GM19193 (cell line): ENCODE results near the gene LAMA4.

ENCODE experiments used
- POLR2A ChIP-seq: IDR thresholded peaks from 4 replicates; pipeline ENCODE4 v1.6.1; 2011; ENCODE audit not compliant: insufficient read depth, insufficient read length; ENCODE audit errors: extremely low read depth

LAMA4 gene

GRCh38 chr6:112286500-112287144 is 32.3 kb upstream of the LAMA4 start:
- no peak for TF ChIP-seq POLR2A

GRCh38 chr6:112286010-112286409 is 31.6 kb upstream of the LAMA4 start:
- TF ChIP-seq POLR2A = no peak

DNA sequence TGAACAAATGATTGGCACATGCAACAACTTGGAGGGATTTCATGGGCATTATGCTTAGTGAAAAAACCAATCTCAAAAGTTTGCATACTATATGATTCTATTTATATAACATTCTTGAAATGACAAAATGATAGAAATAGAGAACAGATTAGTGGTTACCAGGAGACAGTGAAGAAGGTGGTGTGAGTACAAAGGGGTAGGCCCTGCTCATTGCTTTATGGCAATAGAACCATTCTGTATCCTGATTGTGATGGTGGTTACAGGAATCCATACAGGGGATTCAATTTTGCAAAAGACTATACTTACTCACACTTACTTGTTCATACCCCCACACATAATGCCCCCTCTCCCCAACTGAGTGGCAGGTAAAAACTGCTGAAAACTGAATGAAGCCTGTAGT is 30.2 kb upstream of the LAMA4 start:
- no peak for TF ChIP-seq POLR2A

- TF ChIP-seq POLR2A = no peak
Observed at GRCh38 chr6:112283621-112284020, 29.3 kb upstream of the LAMA4 start.

DNA sequence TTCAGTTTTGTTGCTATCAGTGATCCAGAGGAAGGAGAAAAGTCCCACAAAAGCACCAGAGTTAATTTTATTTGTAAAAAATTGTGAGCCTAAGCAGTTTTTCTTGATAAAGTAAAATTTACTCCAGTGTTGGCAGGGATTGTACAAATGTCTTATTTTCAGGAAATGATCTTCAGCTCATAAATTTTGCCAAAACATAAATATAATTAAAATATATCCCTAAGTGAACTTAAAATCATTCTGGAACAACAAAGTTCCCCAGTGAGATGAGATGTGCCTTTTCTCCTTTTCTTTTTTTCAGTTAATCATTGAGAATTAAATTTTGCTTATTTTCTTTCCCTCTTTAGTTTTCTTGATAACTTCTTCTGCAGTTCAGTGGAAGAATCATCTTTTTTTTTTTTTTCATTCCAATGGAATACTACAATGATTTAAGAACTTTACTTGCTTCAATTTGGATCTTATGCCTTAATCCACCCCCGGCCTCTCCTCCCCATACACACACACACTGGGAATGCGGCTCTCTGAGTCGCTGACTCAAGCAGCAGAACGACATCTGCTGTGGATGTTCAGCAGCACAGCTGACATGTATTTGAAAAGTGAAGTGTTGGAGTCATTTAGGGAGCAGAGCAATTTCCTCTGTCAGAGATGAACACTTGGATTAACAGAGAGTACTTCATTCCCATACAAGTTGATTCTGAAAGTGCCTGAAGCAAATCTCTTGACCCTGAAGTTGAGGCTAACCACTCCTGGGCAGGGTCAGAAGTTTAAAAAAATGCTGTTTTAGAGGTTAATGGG is 27.7 kb upstream of the LAMA4 start:
- no peak for TF ChIP-seq POLR2A

DNA sequence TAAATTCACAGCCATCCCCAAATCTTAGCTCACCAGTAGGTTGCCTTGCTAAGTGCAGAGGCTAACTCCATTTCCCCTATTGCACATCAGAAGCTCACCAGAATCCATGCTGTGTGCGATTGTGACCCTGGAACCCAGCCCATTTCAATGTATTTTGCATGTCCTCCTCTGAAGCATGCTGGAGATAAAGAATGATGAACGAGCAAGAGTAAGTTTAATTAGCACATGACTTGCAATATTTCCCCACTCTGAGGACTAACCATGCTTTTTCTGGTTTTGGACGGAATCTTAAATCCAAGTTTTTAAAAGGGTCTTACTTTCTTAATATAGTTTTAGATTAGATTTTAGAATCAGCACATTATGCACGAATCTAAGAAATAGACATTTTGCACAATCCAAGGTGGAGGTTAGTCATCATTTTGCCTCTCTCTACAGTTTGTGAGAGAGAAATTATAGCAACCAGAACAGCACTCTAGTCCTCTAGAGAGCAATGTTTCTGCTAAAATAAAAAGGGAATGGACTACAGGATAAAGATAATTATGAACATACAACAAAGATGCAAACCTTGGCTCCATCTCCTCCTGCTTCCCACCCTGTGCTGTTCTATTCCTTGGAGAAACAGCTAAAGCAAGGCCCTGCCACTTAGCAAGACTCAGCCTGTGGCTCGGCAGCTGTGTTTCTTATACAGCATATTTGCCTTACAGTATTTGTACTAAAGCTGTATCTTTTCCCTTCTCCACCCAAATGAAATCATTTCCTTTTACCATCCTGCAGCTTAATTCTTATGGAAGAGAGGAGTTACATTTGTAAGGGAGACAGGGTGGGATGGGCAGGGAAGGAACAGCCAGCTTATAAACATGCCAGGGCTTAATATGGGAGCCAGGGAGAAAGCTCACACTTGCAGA is 24.9 kb upstream of the LAMA4 start:
- TF ChIP-seq POLR2A = no peak

- no peak for TF ChIP-seq POLR2A
Observed at GRCh38 chr6:112275365-112275764, 21.0 kb upstream of the LAMA4 start.

GRCh38 chr6:112274774-112275173 is 20.4 kb upstream of the LAMA4 start:
- no peak for TF ChIP-seq POLR2A

- no peak for TF ChIP-seq POLR2A
Observed at GRCh38 chr6:112272799-112273198, 18.4 kb upstream of the LAMA4 start.

DNA sequence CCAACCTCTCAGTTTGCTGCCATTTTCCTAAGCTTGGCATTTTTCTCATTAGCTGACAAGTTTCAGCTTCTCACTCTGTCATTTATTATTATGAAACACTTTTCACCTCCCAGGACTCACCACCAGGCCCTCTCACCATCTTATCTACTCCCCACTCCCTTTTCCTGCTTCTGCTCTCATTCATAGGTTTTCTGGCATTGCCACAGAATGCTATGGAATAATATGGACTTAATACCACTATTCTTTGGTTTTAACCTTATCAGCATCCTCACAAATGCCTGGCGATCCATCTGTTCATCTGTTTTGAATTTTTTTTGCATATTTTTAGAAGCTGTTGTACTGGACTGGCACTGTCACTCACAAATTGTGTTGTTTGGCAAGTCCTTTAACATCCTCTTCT is 16.4 kb upstream of the LAMA4 start:
- TF ChIP-seq POLR2A = no peak

DNA sequence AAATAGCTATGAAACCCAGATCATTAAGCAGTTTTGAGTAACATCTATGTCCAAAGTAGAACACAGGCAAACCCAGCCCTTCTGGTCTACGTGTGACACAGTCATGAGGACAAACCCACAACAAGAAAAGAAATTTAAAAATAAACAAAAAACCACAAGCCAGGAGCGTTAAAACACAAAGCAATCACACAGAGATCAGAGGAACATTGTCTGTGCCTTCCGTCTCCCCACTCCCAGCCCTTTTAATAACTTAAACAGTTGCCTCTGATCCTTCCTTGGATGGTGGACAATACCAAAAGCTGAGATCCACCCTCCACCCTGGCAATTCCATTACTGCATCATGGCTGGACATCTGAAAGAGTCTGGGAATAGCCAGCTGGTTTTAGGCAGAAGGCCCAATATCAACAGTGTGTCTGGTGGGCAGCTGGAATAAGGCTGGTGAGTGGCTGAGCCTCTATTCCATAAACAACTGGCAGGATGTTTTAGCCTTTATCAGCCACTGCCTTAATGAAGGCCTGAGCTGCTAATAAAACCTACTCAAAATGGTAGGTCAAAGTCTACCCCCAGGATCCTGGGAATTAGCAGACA is 15.7 kb upstream of the LAMA4 start:
- TF ChIP-seq POLR2A = no peak

DNA sequence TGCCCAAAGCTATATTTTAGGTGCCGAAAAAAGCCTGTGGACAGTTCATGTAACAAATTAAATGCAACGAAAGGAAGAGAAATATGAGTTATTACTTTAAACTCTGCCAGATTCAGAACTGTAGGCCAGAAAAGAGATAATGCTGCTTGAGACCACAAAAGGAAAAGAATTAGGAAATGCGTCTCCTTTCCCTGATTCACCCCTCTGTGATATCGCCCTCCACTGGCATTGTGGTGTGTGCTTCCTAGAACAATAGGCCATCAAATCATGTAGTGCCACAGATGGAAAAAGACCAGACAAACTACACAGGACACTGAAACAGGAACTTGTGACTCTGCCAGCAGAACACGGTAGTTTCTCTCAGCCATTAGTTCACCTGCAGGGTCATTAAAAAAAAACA is 14.7 kb upstream of the LAMA4 start:
- TF ChIP-seq POLR2A = no peak

- no peak for TF ChIP-seq POLR2A
Observed at GRCh38 chr6:112268654-112269053, 14.3 kb upstream of the LAMA4 start.

DNA sequence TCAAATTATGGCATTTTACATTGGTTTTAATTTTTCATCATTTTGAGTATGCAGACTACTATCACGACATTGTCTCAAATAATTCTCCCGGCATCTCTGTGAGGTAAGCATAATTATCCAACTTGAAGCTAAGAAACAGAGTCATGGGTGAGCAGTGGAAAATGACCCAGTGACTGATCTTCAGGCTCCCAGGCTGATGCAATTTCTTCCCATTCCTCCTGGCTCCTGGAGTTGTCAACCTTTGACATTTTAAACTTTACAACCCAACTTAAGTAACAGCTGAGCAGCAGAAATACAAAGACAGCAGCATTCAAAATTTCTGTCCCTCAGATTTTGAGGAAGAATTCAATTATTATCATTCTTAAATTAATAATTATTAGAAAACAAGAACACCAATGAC is 13.7 kb upstream of the LAMA4 start:
- no peak for TF ChIP-seq POLR2A

- TF ChIP-seq POLR2A = no peak
Observed at GRCh38 chr6:112266331-112266730, 12.0 kb upstream of the LAMA4 start.
